ENCODE results near the gene REXO5. TPM values are rescaled to one million over a fixed set of nuclear protein-coding genes. Genes with fewer than 3 reads are reported as not detected.

The REXO5 gene
- total and polyA plus RNA-seq, 2 of the 13 experiments (the other 11 are each of a cell fraction or from before 2014, with no cell fraction given): 5.9 to 13.1 TPM

Small RNAs within 50 kb of the gene (small RNA-seq; reads per million reads assigned to genes)
- gene RF00618 (ENCODE audit: insufficient read depth in 2 of 3, insufficient read length in 3 of 3, low read depth in 2 of 3, low replicate concordance in 1 of 3) (0 reads per million in 3 experiments), gene RNU6-944P (ENCODE audit: insufficient read depth in 2 of 3, insufficient read length in 3 of 3, low read depth in 2 of 3, low replicate concordance in 1 of 3) (0 to 1.9 (median 0) reads per million in 3 experiments)

Other genes starting within 250 kb of the REXO5 start
- gene ACSM2B, start 230.2 kb upstream of the REXO5 start, total RNA-seq (2016; rRNA removed; fragmentation: Illumina TruSeq; extraction: Trizol): 15.0 and 34.0 TPM in 2 replicates
- 22.9 and 40.2 TPM in 2 replicates for gene ACSM2B, start 230.2 kb upstream of the REXO5 start, polyA plus RNA-seq (2011; rRNA removed)
- gene ACSM1, start 108.8 kb upstream of the REXO5 start, total RNA-seq (2016; rRNA removed; fragmentation: Illumina TruSeq; extraction: Trizol): 0.71 and 1.1 TPM in 2 replicates
- 0.73 and 0.77 TPM in 2 replicates for gene ACSM1, start 108.8 kb upstream of the REXO5 start, polyA plus RNA-seq (2011; rRNA removed)
- gene THUMPD1, start 64.7 kb upstream of the REXO5 start, total RNA-seq (2016; rRNA removed; fragmentation: Illumina TruSeq; extraction: Trizol): 69.1 and 102 TPM in 2 replicates
- gene THUMPD1, start 64.7 kb upstream of the REXO5 start, polyA plus RNA-seq (2011; rRNA removed): 20.8 and 22.7 TPM in 2 replicates
- 108 and 125 TPM in 2 replicates for gene ACSM3, start 42.5 kb upstream of the REXO5 start, total RNA-seq (2016; rRNA removed; fragmentation: Illumina TruSeq; extraction: Trizol)
- 74.0 and 84.3 TPM in 2 replicates for gene ACSM3, start 42.5 kb upstream of the REXO5 start, polyA plus RNA-seq (2011; rRNA removed)
- 41.3 and 53.1 TPM in 2 replicates for gene ERI2, start 55 bp upstream of the REXO5 start, total RNA-seq (2016; rRNA removed; fragmentation: Illumina TruSeq; extraction: Trizol)
- 16.3 and 17.4 TPM in 2 replicates for gene ERI2, start 55 bp upstream of the REXO5 start, polyA plus RNA-seq (2011; rRNA removed)
- gene DCUN1D3, start 93.8 kb downstream of the REXO5 start, total RNA-seq (2016; rRNA removed; fragmentation: Illumina TruSeq; extraction: Trizol): 19.3 and 26.1 TPM in 2 replicates
- 5.0 and 6.3 TPM in 2 replicates for gene DCUN1D3, start 93.8 kb downstream of the REXO5 start, polyA plus RNA-seq (2011; rRNA removed)
- 82.6 and 106 TPM in 2 replicates for gene LYRM1, start 94.2 kb downstream of the REXO5 start, total RNA-seq (2016; rRNA removed; fragmentation: Illumina TruSeq; extraction: Trizol)
- 46.1 and 59.2 TPM in 2 replicates for gene LYRM1, start 94.2 kb downstream of the REXO5 start, polyA plus RNA-seq (2011; rRNA removed)

Data from HepG2 (cell line).